Stimulated activated CD8-positive, alpha-beta memory T cell treated with anti-CD3 and anti-CD28 coated beads, Interleukin-4, amount 100 ng/mL, for 4 hours (primary cell): Measurements from ENCODE around the gene DNER.

ENCODE experiments used
- DNase-seq, 2 donors: peaks; one replicate each; pipeline ENCODE4 v3.0.0-alpha.2; 2020; ENCODE audit warnings: low read depth in 2 of 2, low spot score in 1 of 2

DNER gene

GRCh38 chr2:229443546-229444268, 270.6 kb downstream of the DNER start:
- DNase-seq, result no peak

- no peak for DNase-seq
These were observed 271.2 kb downstream of the DNER start for GRCh38 chr2:229443141-229443540.

DNA sequence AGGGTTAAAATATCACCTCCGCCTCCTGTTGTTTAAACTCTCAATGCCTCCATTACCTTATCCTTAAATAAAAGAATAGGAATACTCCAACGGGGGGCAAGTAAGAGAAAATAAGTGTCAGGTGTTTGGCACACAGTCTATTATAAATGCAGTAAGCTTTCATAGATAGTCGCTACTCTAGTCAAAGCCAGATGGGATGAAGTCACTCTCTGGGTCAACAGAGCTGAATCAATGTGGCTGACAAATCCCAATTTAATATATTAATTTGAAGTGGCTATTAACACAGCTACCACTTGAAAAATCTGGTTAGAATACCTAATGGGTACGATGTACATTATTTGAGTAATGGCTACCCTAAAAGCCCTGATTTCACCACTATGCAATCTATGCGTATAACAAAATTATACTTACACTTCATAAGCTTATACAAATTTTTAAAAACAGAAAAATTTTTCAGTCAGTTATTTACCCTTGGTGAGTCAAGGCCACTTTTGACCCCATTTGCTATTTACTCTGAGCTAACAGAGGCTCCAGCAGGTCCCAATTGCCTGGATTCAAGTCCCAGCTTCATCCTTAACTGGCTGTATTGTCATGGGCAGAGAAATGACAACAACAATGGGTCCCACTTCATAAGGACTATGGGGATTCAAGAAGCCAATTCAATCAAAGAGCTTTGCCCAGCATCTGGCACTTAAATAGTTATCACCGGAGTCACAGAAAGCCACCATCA, 275.8 kb downstream of the DNER start:
- DNase-seq, result no peak

- no peak for DNase-seq
These were observed 276.9 kb downstream of the DNER start for GRCh38 chr2:229437467-229437866.

GRCh38 chr2:229434187-229434586, 280.2 kb downstream of the DNER start:
- no peak for DNase-seq

GRCh38 chr2:229433351-229433750, 281.0 kb downstream of the DNER start:
- no peak for DNase-seq

DNA sequence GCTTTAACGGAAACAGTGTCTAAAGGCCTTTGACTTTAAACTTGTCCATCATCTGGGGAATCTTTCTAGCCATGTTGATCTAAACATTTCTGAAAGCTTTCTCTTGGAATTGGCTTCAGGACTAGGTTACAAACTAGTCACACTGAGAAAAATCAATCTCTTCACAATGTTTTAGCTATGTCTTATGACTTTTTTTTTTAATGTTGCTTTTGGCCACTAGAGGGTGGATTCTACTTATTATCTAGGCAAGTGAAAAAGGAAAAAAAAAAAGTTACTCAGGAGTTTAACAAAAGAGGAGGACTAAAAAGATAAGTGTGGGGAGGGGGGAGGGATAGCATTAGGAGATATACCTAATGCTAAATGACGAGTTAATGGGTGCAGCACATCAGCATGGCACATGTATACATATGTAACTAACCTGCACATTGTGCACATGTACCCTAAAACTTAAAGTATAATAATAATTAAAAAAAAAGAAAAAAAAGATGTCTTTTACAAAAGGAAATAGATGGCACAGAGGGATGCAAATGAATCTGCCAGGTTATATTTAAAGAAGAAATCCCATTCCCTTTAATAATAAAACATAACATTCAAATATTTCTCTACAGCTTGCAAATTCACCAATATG, 282.9 kb downstream of the DNER start:
- DNase-seq, result no peak

DNA sequence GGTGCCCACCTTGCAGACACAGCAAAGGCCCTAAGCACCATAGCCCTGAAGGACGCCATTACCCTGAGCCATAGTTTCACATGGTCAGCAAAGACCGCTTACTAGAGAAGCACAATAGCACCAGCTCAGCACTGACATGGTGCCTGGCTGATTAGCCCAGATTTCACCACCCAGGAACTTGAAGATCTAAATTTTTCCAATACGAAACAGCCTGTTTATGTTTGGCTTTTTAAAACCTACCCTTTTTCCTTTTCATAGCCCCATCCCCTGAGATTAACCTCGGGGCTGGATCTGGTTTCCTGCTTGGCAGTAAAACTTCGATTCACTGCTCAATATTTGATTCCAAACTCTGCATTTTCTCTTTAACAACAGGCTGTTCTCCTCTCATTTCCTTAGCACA, 284.8 kb downstream of the DNER start:
- no peak for DNase-seq

DNA sequence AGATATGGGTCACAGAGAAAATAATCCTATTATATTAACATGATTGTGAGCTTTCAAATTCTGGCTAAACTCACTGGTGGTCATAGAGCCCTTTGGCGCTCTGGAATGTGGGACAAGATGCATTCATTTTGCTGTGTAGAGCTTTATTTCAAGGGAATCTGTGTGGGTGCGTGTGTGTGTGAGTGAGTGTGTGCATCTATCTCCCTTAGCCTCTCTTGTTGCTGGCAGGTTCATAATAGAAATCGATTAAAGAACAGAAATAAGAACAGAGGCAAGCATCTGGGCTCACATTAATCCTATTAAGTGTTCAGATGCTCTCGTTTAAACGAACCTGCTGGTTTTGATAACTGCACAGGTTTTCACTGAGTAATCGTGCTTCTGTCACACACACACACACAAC, 287.9 kb downstream of the DNER start:
- no peak for DNase-seq

DNA sequence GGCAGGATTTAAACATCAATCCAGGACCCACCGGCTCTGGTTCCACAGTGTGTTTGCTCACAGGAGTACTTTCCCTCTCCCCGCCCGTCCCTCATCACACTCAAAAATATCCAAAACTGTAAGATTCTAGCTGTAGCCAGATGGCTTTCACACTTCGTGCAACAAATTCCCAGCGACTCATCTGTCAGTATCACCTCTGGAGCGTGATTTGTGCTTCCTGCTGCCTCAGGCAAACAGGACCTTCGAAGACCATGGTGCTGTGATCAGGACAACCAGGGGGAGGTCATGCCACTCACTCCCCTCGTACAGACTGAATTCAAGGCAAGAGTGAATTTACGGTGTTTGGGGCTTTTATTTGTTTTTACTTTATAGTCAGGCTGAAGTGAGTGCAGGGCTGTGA, 288.8 kb downstream of the DNER start:
- no peak for DNase-seq

- DNase-seq, result no peak
These were observed 292.3 kb downstream of the DNER start for GRCh38 chr2:229422063-229422462.

GRCh38 chr2:229419158-229419557, 295.2 kb downstream of the DNER start:
- DNase-seq, result no peak

DNA sequence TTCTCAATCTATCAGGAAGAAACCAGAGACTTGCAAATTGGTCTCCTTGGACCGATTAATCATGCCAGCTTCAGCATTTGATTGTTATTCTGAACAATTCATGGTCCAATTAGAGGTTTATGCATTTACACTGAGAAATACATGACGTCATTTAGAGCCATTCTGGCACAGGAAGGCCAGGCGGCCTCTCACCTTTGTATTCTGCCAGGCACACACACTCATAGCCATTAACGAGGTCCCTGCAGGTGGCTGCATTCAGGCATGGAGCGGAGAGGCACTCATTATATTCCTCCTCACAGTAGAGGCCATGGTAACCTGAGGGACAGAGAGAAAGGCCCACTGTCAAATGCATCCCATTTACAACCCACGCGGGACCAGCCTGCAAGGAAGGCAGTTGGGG, 296.4 kb downstream of the DNER start:
- no peak for DNase-seq

- no peak for DNase-seq
These were observed 297.2 kb downstream of the DNER start for GRCh38 chr2:229417176-229417575.

DNA sequence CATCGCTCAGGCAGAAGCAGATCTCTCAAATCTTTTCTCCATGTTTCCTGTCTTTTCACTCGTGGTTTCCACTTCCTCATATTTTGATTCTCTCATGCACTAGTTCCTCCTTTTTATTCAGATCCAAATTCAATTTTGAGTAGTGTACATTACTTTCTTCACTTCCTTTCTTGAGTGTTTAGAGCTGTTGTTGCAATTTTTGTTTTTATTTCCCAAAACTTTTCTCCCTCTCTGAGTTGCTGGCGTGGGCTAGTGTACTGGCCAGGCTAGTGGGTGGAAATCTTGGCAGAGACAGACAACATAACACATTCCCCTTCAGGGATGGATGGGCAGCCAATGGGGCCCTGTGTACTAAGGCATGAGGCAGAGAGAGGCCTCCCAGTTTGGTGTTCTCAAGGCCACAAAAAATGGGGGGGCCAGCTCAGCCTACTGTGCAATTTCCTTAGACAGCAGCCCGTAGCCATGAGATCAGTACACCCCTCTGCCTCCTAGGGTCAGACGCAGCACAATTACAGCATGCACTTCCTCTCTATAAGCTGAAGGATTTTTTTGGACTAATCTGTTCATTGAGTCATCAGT, 298.1 kb downstream of the DNER start:
- DNase-seq, result no peak

GRCh38 chr2:229414631-229415030, 299.7 kb downstream of the DNER start:
- DNase-seq, result no peak

- DNase-seq, result no peak
These were observed 301.7 kb downstream of the DNER start for GRCh38 chr2:229412686-229413085.

GRCh38 chr2:229410946-229411345, 303.4 kb downstream of the DNER start:
- DNase-seq, result no peak

DNA sequence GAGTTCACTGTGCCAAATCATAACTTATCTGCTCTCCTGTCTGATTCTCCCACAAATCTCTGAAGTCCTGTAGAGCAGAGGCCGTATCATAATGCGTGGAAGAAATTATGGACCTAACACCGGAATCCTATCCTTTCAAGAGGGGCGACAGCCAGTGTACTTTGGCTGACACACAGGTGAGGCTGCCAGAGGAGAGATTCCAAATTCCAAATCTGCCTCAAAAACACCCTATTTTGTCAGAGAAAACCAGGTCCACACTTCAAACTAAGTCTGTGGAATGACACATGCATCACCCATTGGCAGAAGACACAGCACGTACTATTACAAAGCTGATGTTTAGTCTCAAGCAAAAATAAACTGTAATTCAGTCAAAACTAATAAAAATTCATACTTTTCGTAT, 304.1 kb downstream of the DNER start:
- DNase-seq, result no peak

GRCh38 chr2:229409751-229410181, 304.6 kb downstream of the DNER start:
- DNase-seq, result no peak

- DNase-seq, result no peak
These were observed 305.4 kb downstream of the DNER start for GRCh38 chr2:229408962-229409361.

DNA sequence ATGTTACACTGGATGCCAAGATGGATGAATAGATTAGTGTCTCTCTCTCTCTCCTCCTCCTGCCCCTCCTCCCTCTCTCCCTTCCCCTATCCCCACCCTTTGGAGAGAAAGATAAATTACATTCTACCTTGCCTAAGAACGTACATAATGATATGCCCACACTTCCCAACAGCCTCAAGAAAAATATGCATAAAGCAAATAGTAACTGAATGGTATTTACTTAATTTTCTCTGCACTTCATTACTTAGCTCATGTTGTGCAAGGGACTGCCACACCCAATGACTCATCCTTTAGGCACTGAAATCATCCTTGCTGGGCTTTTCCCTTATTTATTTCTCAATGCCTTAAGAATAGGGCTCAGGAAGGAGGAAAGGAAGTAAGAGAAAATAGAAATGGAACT, 306.0 kb downstream of the DNER start:
- DNase-seq, result no peak
